Fibroblast of skin of back (primary cell): ENCODE data around the gene TRMT61A.

Experiments used
- DNase-seq: peaks from one replicate; pipeline ENCODE4 v3.0.0-alpha.2; 2013

TRMT61A gene

GRCh38 chr14:103535891-103536565 lies 7.0 kb downstream of the TRMT61A start:
- DNase-seq: no peak

- DNase-seq: no peak
These were observed 7.7 kb downstream of the TRMT61A start for GRCh38 chr14:103536693-103537092.

- DNase-seq: no peak
These were observed 8.4 kb downstream of the TRMT61A start for GRCh38 chr14:103537175-103537990.

DNA sequence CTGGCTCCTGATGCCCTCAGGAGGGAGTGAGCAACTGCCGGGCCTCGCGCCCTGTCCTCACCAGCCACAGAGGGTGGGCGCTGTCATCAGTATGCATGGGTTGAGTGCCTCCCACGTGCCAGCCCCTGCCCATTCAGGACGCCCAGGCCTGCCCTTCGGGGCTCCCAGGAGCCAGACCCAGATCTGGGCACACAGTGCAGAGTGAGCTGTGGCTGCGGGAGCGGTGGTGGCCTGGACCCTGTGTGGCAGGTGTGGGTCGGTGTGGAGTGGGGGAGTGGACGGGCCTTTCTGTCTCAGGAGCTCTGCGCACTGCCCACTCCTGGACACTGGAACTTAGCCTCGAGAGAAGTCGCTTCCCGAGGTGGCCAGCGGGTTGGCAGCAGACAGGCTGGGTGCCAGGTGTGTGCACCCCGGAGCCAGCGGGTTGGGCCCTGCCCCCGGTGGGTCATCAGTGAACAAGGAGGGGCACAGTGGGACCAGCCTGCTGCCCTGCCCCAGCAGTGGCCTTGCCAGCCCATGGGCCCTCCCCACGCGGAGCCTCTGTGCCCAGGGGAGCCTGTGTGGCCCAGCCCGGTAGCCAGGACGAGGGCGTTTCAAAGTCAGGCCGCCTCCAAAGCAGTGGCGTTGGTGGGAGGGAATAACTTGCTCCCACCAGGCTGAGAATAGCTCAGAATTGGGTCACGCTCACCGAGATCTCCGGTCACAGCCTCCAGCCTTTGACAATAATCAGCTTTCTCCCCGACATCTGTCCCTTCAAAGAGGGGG lies 9.5 kb downstream of the TRMT61A start:
- no peak for DNase-seq

- DNase-seq: no peak
These were observed 10.2 kb downstream of the TRMT61A start for GRCh38 chr14:103539056-103539825.

- no peak for DNase-seq
These were observed 12.1 kb downstream of the TRMT61A start for GRCh38 chr14:103540821-103541708.

GRCh38 chr14:103541709-103542604 lies 13.0 kb downstream of the TRMT61A start:
- DNase-seq: no peak

DNA sequence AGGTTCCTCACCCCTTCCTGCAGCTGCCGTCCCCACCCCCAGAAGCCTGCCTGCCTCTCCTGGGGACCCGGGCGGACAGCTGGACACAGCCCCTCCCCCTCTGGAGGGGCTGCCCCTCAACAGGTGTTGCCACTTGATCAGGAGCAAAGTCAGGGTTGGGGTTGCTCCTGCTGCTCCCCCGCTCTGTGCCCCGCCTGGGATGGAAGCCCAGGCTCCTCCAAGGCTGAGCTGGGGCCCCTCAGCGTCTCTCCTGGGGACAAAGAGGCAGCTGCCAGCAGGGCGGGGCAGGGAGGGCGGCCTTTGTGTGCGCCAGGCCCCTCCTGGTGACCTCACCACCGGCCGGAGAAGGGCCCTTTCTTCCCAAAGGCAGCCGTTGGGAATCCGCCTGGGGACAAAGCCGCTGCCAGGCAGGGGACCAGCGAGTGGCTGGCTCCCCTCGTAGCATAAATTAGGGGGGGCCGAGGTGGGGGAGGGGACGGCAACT lies 13.7 kb downstream of the TRMT61A start:
- DNase-seq: peak; percentile 69

DNA sequence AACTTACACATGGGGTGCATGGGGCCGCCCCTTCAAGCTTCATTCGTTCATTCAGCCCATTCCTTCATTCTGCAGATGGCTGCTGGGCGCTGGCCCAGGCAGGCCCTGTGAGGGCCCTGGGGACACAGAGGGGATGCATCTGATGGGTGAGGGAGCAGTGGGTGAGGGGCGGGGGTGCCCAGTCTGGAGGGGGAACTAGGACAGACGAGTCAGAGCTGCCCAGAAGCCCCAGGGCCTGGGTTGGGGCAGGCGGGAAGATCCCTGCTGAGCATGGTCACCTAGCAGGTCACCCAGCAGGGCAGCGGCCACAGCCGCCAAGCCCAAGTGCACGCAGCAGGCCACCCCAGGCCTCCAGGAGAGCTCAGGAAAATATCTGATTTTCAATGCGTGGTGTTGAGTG lies 14.1 kb downstream of the TRMT61A start:
- no peak for DNase-seq

GRCh38 chr14:103543721-103544387 lies 14.9 kb downstream of the TRMT61A start:
- DNase-seq: no peak

- no peak for DNase-seq
These were observed 15.6 kb downstream of the TRMT61A start for GRCh38 chr14:103544388-103545218.

GRCh38 chr14:103545219-103545914 lies 16.4 kb downstream of the TRMT61A start:
- DNase-seq: no peak

GRCh38 chr14:103545915-103546651 lies 17.1 kb downstream of the TRMT61A start:
- no peak for DNase-seq

DNA sequence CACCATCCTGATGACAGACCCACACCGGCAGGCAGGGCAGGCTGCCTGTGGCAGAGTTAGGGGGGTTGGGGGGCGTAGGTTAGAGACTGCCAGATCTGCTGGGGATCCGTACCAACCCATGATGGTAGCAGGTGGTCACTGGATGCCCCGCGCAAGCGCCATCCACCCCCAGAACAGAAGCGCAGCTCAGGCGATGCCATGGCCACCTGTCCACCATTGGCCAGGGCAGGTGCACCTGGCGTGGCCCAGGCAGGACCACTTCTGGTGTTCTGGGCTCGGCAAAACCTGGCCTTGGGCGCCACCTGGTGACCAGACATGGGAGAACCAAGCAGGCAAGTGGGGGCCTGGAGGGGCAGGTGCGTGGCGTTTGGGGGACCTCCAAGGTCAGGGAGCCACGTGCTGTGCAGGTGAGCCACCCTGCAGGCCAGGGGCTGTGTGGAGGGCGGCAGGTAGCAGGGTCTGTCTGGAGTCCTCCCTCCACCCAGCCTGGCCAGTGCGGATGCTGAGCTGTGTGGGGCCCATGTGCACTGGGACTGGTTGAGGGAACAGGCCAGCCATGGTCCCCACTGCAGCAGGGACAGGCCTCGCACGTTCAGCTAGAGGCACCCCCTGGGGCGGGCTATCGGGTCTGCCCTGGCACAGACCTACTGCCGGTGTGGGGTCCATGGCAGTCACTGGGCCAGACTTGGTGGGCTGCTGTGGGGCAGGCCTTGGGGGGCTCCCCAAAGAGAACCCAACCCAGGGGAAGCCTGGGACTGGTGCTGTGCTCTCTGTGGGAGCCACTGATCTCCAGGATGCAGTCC lies 17.9 kb downstream of the TRMT61A start:
- peak; percentile 44 for DNase-seq

DNA sequence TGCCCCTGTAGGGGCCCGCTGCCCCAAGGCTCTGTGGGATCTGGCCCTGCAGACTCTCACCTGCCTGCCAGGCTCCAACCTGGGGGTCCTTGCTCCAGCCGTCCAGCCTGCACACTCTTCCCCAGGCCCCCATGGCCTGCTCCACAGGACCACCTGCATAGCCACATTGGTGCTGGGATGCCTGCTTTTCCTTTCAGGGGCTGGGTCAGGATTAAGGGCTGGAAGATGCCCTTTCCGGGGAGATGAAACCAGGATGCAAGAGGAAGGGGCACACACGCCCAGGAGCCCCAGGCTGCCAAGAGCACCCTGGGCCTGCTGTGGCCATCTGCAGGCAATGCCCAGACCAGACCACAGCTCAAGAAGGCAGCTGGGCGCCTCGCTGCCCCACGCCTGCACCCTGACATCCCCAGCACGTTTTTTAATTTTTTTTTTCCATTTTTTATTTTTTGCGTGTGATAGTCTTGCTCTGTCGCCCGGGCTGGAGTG lies 18.5 kb downstream of the TRMT61A start:
- DNase-seq: no peak

DNA sequence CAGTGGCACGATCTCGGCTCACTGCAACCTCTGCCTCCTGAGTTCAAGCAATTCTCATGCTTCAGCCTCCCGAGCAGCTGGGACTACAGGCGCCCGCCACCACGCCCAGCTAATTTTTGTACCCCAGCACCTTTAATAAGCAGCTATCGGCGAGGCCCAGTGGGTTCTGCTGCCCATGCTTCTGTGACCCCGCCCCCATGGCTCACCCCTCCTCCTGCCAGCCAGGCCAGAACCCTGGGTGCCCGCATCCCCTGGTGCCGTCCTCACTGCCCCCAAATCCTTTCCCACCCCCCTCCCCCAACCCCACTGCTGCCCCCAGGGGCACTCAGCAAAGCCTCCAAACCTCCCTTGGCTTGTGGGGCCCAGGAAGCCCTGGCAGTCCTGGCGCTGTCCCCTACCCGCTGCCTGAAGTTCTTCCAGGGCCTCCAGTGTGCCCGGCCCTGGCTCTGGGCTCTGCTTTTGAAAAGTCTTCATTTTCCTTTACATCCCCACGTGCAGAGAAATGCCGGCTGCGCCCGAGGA lies 19.0 kb downstream of the TRMT61A start:
- DNase-seq: no peak
